Measurements from ENCODE around the gene GMCL2.

DNA sequence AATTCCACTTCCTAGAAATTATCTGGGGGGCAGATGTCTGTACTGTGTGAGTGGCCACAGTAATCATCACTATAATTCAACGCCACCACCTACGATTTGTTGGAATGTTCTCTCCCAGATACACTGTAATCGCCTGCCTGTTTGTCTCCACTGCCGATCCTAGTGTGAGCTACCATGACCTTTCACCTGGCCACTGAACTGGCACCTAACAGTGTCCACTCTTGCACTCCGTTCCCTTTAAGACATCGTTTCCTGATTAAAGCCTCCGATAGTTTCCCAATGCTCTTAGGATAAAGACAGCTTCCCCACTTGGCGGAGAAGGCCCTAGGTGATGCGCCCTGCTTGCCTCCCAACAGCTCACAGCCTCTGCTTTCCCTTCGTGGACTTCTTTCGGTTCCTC is 41.4 kb upstream of the GMCL2 start:
- TF ChIP-seq, protein P1, sequence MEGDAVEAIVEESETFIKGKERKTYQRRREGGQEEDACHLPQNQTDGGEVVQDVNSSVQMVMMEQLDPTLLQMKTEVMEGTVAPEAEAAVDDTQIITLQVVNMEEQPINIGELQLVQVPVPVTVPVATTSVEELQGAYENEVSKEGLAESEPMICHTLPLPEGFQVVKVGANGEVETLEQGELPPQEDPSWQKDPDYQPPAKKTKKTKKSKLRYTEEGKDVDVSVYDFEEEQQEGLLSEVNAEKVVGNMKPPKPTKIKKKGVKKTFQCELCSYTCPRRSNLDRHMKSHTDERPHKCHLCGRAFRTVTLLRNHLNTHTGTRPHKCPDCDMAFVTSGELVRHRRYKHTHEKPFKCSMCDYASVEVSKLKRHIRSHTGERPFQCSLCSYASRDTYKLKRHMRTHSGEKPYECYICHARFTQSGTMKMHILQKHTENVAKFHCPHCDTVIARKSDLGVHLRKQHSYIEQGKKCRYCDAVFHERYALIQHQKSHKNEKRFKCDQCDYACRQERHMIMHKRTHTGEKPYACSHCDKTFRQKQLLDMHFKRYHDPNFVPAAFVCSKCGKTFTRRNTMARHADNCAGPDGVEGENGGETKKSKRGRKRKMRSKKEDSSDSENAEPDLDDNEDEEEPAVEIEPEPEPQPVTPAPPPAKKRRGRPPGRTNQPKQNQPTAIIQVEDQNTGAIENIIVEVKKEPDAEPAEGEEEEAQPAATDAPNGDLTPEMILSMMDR (conservative IDR thresholded peaks at IDR 0.05), result no peak
- no peak for TF ChIP-seq ZFX (IDR thresholded peaks at IDR 0.05)

Measured in C4-2B (cell line).